GM18873 (cell line): ENCODE data around the gene PCGF2.

Experiments
- ATAC-seq: cut with Tn5 transposase; IDR thresholded peaks from one replicate; pipeline ENCODE4 v1.9.1; 2021; ENCODE audit warnings: mild to moderate bottlenecking, moderate library complexity, moderate number of reproducible peaks; ENCODE audit not compliant: unreplicated experiment, low FRiP score

Gene PCGF2

GRCh38 chr17:38751808-38752307 lies 3.7 kb upstream of the PCGF2 start:
- ATAC-seq: peak; percentile 4

GRCh38 chr17:38751144-38751807 lies 3.1 kb upstream of the PCGF2 start:
- no peak for ATAC-seq

- ATAC-seq: no peak
Observed at GRCh38 chr17:38750312-38751121, 2.4 kb upstream of the PCGF2 start.

- no peak for ATAC-seq
Observed at GRCh38 chr17:38750044-38750311, 1.8 kb upstream of the PCGF2 start.

- no peak for ATAC-seq
Observed at GRCh38 chr17:38749223-38750043, 1.3 kb upstream of the PCGF2 start.

- no peak for ATAC-seq
Observed at GRCh38 chr17:38748892-38749222, 721 bp upstream of the PCGF2 start.

- ATAC-seq: no peak
Observed at GRCh38 chr17:38747463-38748148, 530 bp downstream of the PCGF2 start.

GRCh38 chr17:38746849-38747462 lies 1.2 kb downstream of the PCGF2 start:
- no peak for ATAC-seq

- ATAC-seq: no peak
Observed at GRCh38 chr17:38746004-38746848, 1.9 kb downstream of the PCGF2 start.

- ATAC-seq: no peak
Observed at GRCh38 chr17:38745545-38745944, 2.6 kb downstream of the PCGF2 start.

- ATAC-seq: no peak
Observed at GRCh38 chr17:38743556-38744171, 4.5 kb downstream of the PCGF2 start.

- ATAC-seq: no peak
Observed at GRCh38 chr17:38742411-38743308, 5.5 kb downstream of the PCGF2 start.

- ATAC-seq: no peak
Observed at GRCh38 chr17:38741921-38742410, 6.2 kb downstream of the PCGF2 start.

GRCh38 chr17:38741461-38741860 lies 6.7 kb downstream of the PCGF2 start:
- ATAC-seq: no peak

- no peak for ATAC-seq
Observed at GRCh38 chr17:38740806-38741205, 7.3 kb downstream of the PCGF2 start.

- ATAC-seq: no peak
Observed at GRCh38 chr17:38740044-38740443, 8.1 kb downstream of the PCGF2 start.

GRCh38 chr17:38739305-38739704 lies 8.8 kb downstream of the PCGF2 start:
- ATAC-seq: no peak

GRCh38 chr17:38738686-38739085 lies 9.4 kb downstream of the PCGF2 start:
- ATAC-seq: no peak
